Measurements from ENCODE around the gene SH2D4B.

DNA sequence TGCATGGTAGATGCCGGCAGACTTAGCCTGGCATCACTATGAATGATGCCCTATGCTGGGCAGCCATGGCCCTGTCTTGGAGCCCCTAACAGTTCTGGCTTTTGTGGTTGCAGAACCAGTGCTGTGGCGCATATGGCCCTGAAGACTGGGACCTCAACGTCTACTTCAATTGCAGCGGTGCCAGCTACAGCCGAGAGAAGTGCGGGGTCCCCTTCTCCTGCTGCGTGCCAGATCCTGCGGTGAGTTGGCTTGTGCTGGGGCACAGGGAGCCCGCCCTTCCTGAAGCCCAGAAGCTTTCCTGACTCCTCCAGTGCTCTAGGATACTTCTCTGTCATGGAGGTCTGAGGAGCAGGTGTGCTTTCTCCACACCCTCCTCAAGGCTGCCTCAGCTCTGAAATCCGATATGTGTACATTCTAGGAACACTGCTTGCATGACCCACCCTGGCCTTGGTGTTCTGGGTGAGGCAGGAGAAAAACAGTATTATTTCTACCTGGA, 25.6 kb upstream of the SH2D4B start:
- TF ChIP-seq CTCF (IDR thresholded peaks at IDR 0.05) (no peak), POLR2AphosphoS5 (IDR thresholded peaks at IDR 0.05) (no peak), EP300 (IDR thresholded peaks at IDR 0.05) (no peak)
